Erythroblast (primary cell): ENCODE results near the gene NES.
"Not testable (repeated sequence)": the region's sequence is repeated elsewhere in the genome, so short reads cannot be mapped to it uniquely, and the experiment has no call there.

ENCODE experiments used
- GATA1 ChIP-seq: IDR thresholded peaks from 2 replicates; pipeline ENCODE4 v1.6.1; 2011; ENCODE audit warnings: low read depth, mild to moderate bottlenecking, control low read depth, low read length, moderate library complexity
- POLR2A ChIP-seq: IDR thresholded peaks from 2 replicates; pipeline ENCODE4 v1.6.1; 2011; ENCODE audit warnings: mild to moderate bottlenecking, low read length

DNA sequence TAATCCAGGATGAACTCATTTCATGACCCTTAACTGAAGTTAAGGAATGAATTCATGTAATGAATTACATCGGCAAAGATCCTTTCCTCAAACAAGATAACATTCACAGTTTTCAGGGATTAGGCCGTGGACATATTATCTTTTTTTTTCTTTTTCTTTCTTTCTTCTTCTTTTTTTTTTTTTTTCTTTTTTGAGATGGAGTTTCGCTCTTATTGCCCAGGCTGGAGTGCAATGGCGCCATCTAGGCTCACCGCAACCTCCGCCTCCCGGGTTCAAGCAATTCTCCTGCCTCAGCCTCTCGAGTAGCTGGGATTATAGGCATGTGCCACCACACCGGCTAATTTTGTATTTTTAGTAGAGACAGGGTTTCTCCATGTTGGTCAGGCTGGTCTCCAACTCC lies 46.1 kb downstream of the NES start:
- not testable (repeated sequence) for TF ChIP-seq POLR2A, GATA1
